GM23338 (cell line): Measurements from ENCODE around the gene UBE2I. TPM values are rescaled to one million over a fixed set of nuclear protein-coding genes. Genes with fewer than 3 reads are reported as not detected.

Experiments used
- ATAC-seq: fragments of 200-7000 bp; cut with Tn5 transposase; 3 replicates; pipeline ENCODE4 v1.9.1; 2020
- DNase-seq: peaks from one replicate; pipeline ENCODE4 v3.0.0-alpha.2; 2015; ENCODE audit warnings: low spot score
- H2AFZ ChIP-seq: fragments of 200-600 bp; sonication (generic); 2 replicates; pipeline ENCODE4 v1.8.0; 2016; ENCODE audit warnings: antibody characterized with exemption, mild to moderate bottlenecking, moderate library complexity
- H3F3A ChIP-seq: fragments of 200-600 bp; sonication (generic); replicated peaks from 2 replicates; pipeline ENCODE4 v1.8.0; 2017; ENCODE audit warnings: antibody characterized with exemption, mixed run types, low read depth
- H3K27ac ChIP-seq: fragments of 200-600 bp; sonication (generic); 2 replicates; pipeline ENCODE4 v1.6.1; 2016; ENCODE audit warnings: low read depth
- H3K27me3 ChIP-seq: fragments of 200-600 bp; sonication (generic); 2 replicates; pipeline ENCODE4 v1.8.0; 2016; ENCODE audit warnings: mild to moderate bottlenecking, mixed run types, moderate library complexity; ENCODE audit not compliant: insufficient read depth
- H3K36me3 ChIP-seq: fragments of 200-600 bp; sonication (generic); 2 replicates; pipeline ENCODE4 v1.8.0; 2016; ENCODE audit warnings: mild to moderate bottlenecking; ENCODE audit not compliant: insufficient read depth
- H3K4me1 ChIP-seq: fragments of 200-600 bp; sonication (generic); 2 replicates; pipeline ENCODE4 v1.8.0; 2016; ENCODE audit warnings: mild to moderate bottlenecking, moderate library complexity; ENCODE audit not compliant: insufficient read depth
- H3K4me2 ChIP-seq: fragments of 200-600 bp; sonication (generic); 2 replicates; pipeline ENCODE4 v1.7.1; 2017; ENCODE audit warnings: mixed run types
- H3K4me3 ChIP-seq: fragments of 200-600 bp; sonication (generic); 2 replicates; pipeline ENCODE4 v1.6.1; 2016; ENCODE audit warnings: mixed run types
- H3K79me2 ChIP-seq: fragments of 200-600 bp; sonication (generic); replicated peaks from 2 replicates; pipeline ENCODE4 v1.8.0; 2017; ENCODE audit warnings: mild to moderate bottlenecking; ENCODE audit not compliant: insufficient read depth
- H3K9me2 ChIP-seq: fragments of 200-600 bp; sonication (generic); 2 replicates; pipeline ENCODE4 v1.8.0; 2017; ENCODE audit not compliant: insufficient read depth
- H4K20me1 ChIP-seq: fragments of 200-600 bp; sonication (generic); replicated peaks from 2 replicates; pipeline ENCODE4 v1.8.0; 2017; ENCODE audit warnings: mild to moderate bottlenecking; ENCODE audit not compliant: insufficient read depth
- H3K27ac Mint-ChIP-seq: 2 replicates; pipeline ENCODE4 v1.8.0; 2020; ENCODE audit warnings: inconsistent platforms, mild to moderate bottlenecking, moderate library complexity, mixed read lengths
- H3K27me3 Mint-ChIP-seq: 3 replicates; pipeline ENCODE4 v1.8.0; 2022; ENCODE audit warnings: low read depth, mild to moderate bottlenecking, moderate library complexity, mixed read lengths, inconsistent platforms; ENCODE audit not compliant: insufficient read depth, poor library complexity
- H3K36me3 Mint-ChIP-seq: 3 replicates; pipeline ENCODE4 v1.8.0; 2021; ENCODE audit warnings: low read depth, mild to moderate bottlenecking, inconsistent platforms, moderate library complexity, mixed read lengths
- H3K4me1 Mint-ChIP-seq: 3 replicates; pipeline ENCODE4 v1.8.0; 2020; ENCODE audit warnings: mild to moderate bottlenecking, inconsistent platforms, mixed read lengths
- H3K4me3 Mint-ChIP-seq: 3 replicates; pipeline ENCODE4 v1.8.0; 2021; ENCODE audit warnings: moderate library complexity, mild to moderate bottlenecking, inconsistent platforms, mixed read lengths
- H3K9me3 Mint-ChIP-seq: 3 replicates; pipeline ENCODE4 v1.8.0; 2020; ENCODE audit warnings: moderate library complexity, mild to moderate bottlenecking, inconsistent platforms, mixed read lengths
- CREB1 ChIP-seq: fragments of 250-450 bp; sonication (Bioruptor Pico); IDR thresholded peaks from 2 replicates; pipeline ENCODE4 v1.5.0; 2020; ENCODE audit warnings: low read depth, mild to moderate bottlenecking, moderate library complexity
- EZH2 ChIP-seq: fragments of 200-600 bp; sonication (generic); IDR thresholded peaks from one replicate; pipeline ENCODE4 v1.8.0; 2017; ENCODE audit warnings: antibody characterized with exemption, mild to moderate bottlenecking, low read depth; ENCODE audit not compliant: unreplicated experiment
- EZH2phosphoT487 ChIP-seq: fragments of 200-600 bp; sonication (generic); IDR thresholded peaks from one replicate; pipeline ENCODE4 v1.8.1; 2018; ENCODE audit warnings: antibody characterized with exemption; ENCODE audit not compliant: unreplicated experiment
- JUNB ChIP-seq: IDR thresholded peaks from one replicate; pipeline ENCODE4 v1.6.1; 2016; ENCODE audit warnings: antibody characterized with exemption; ENCODE audit not compliant: unreplicated experiment
- NANOG ChIP-seq: IDR thresholded peaks from 2 replicates; pipeline ENCODE4 v1.6.1; 2016; ENCODE audit warnings: antibody characterized with exemption, borderline replicate concordance
- POLR2AphosphoS5 ChIP-seq: IDR thresholded peaks from 2 replicates; pipeline ENCODE4 v1.6.1; 2016; ENCODE audit warnings: antibody characterized with exemption, low read depth
- STAT1 ChIP-seq: IDR thresholded peaks from one replicate; pipeline ENCODE4 v1.6.1; 2016; ENCODE audit warnings: antibody characterized with exemption; ENCODE audit not compliant: unreplicated experiment
- ZNF114 ChIP-seq: fragments of 250-450 bp; sonication (Bioruptor Pico); IDR thresholded peaks from 2 replicates; pipeline ENCODE4 v1.5.0; 2020; ENCODE audit warnings: mild to moderate bottlenecking, moderate library complexity
- ZNF331 ChIP-seq: fragments of 250-450 bp; sonication (Bioruptor Pico); IDR thresholded peaks from 2 replicates; pipeline ENCODE4 v1.5.0; 2020; ENCODE audit warnings: low read depth, mild to moderate bottlenecking, moderate library complexity
- polyA plus RNA-seq: library from polyadenylated mRNA; unstranded; fragments of >200 nt; fragmentation: Nextera tagmentation; extraction: Ambion mirVana; gene quantifications from 2 replicates; pipeline ENCODE4 v1.2.1, GENCODE V29; 2016
- total RNA-seq: library from RNA; depleted of rRNA; stranded (reverse); fragments of >200 nt; shearing (Covaris generic); gene quantifications from 2 replicates; pipeline ENCODE4 v1.2.3, GENCODE V29; 2014
- TF ChIP-seq, protein P1 (sequence below), 2 experiments: fragments of 200-600 bp in 1 of 2; sonication (generic) in 1 of 2; conservative IDR thresholded peaks; 2 replicates each; pipeline versions ENCODE4 v1.5.1 to v1.6.1; 2016 to 2017; ENCODE audit warnings: antibody characterized with exemption in 2 of 2, low read depth in 2 of 2, mild to moderate bottlenecking in 2 of 2, moderate library complexity in 1 of 2
- TF ChIP-seq, protein P2 (sequence below): fragments of 250-450 bp; sonication (Bioruptor Pico); IDR thresholded peaks from 2 replicates; pipeline ENCODE4 v1.5.0; 2020; ENCODE audit warnings: mild to moderate bottlenecking, moderate library complexity
- TF ChIP-seq, protein P3 (sequence below): IDR thresholded peaks from one replicate; pipeline ENCODE4 v1.6.1; 2018; ENCODE audit warnings: antibody characterized with exemption; ENCODE audit not compliant: unreplicated experiment
- TF ChIP-seq, protein P4 (sequence below): IDR thresholded peaks from 2 replicates; pipeline ENCODE4 v1.6.1; 2016; ENCODE audit warnings: antibody characterized with exemption

The UBE2I gene
- total and polyA plus RNA-seq, 2 experiments from 2014 or later: 116 to 220 TPM

DNA sequence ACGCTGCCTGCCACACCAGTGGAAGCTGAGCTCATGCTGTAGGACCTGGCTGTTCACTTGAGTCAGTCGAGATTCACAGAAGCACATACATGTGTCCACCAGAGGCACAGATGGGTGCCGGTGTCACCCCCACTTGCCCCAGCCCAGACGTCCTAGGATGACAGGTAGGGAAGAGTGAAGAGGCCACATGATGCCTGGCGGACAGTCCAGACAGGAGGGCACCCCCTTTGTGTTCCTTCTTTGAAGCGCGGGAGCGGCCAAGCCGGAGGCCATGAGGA lies 8.8 kb downstream of the UBE2I start:
- Histone ChIP-seq H3K4me2 (no peak overlapping the region), H3K79me2 (peaks cover 63% of the 10 kb centered on the region), H4K20me1 (peaks cover 23% of the 10 kb centered on the region), H3K27ac (no peak overlapping the region), H3K4me1 (no peaks in the 10 kb centered on the region), H3K4me3 (no peak overlapping the region), H3K27me3 (no peaks in the 10 kb centered on the region), H3K36me3 (peaks cover 40% of the 10 kb centered on the region), H3F3A (0 out of 2 replicates have a peak, but pooled peaks cover 8% of the 10 kb centered on the region), H2AFZ (no peak overlapping the region), H3K9me2 (no peaks in the 10 kb centered on the region)
- H3K4me3 Mint-ChIP-seq: no peak overlapping the region
- no peaks in the 10 kb centered on the region for H3K9me3 Mint-ChIP-seq
- no peak for TF ChIP-seq EZH2
- no peak for TF ChIP-seq NANOG
- TF ChIP-seq, protein P1, sequence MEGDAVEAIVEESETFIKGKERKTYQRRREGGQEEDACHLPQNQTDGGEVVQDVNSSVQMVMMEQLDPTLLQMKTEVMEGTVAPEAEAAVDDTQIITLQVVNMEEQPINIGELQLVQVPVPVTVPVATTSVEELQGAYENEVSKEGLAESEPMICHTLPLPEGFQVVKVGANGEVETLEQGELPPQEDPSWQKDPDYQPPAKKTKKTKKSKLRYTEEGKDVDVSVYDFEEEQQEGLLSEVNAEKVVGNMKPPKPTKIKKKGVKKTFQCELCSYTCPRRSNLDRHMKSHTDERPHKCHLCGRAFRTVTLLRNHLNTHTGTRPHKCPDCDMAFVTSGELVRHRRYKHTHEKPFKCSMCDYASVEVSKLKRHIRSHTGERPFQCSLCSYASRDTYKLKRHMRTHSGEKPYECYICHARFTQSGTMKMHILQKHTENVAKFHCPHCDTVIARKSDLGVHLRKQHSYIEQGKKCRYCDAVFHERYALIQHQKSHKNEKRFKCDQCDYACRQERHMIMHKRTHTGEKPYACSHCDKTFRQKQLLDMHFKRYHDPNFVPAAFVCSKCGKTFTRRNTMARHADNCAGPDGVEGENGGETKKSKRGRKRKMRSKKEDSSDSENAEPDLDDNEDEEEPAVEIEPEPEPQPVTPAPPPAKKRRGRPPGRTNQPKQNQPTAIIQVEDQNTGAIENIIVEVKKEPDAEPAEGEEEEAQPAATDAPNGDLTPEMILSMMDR (conservative IDR thresholded peaks at IDR 0.05; ENCODE audit: low read depth in 2 of 2): no peak
- TF ChIP-seq, protein P2, sequence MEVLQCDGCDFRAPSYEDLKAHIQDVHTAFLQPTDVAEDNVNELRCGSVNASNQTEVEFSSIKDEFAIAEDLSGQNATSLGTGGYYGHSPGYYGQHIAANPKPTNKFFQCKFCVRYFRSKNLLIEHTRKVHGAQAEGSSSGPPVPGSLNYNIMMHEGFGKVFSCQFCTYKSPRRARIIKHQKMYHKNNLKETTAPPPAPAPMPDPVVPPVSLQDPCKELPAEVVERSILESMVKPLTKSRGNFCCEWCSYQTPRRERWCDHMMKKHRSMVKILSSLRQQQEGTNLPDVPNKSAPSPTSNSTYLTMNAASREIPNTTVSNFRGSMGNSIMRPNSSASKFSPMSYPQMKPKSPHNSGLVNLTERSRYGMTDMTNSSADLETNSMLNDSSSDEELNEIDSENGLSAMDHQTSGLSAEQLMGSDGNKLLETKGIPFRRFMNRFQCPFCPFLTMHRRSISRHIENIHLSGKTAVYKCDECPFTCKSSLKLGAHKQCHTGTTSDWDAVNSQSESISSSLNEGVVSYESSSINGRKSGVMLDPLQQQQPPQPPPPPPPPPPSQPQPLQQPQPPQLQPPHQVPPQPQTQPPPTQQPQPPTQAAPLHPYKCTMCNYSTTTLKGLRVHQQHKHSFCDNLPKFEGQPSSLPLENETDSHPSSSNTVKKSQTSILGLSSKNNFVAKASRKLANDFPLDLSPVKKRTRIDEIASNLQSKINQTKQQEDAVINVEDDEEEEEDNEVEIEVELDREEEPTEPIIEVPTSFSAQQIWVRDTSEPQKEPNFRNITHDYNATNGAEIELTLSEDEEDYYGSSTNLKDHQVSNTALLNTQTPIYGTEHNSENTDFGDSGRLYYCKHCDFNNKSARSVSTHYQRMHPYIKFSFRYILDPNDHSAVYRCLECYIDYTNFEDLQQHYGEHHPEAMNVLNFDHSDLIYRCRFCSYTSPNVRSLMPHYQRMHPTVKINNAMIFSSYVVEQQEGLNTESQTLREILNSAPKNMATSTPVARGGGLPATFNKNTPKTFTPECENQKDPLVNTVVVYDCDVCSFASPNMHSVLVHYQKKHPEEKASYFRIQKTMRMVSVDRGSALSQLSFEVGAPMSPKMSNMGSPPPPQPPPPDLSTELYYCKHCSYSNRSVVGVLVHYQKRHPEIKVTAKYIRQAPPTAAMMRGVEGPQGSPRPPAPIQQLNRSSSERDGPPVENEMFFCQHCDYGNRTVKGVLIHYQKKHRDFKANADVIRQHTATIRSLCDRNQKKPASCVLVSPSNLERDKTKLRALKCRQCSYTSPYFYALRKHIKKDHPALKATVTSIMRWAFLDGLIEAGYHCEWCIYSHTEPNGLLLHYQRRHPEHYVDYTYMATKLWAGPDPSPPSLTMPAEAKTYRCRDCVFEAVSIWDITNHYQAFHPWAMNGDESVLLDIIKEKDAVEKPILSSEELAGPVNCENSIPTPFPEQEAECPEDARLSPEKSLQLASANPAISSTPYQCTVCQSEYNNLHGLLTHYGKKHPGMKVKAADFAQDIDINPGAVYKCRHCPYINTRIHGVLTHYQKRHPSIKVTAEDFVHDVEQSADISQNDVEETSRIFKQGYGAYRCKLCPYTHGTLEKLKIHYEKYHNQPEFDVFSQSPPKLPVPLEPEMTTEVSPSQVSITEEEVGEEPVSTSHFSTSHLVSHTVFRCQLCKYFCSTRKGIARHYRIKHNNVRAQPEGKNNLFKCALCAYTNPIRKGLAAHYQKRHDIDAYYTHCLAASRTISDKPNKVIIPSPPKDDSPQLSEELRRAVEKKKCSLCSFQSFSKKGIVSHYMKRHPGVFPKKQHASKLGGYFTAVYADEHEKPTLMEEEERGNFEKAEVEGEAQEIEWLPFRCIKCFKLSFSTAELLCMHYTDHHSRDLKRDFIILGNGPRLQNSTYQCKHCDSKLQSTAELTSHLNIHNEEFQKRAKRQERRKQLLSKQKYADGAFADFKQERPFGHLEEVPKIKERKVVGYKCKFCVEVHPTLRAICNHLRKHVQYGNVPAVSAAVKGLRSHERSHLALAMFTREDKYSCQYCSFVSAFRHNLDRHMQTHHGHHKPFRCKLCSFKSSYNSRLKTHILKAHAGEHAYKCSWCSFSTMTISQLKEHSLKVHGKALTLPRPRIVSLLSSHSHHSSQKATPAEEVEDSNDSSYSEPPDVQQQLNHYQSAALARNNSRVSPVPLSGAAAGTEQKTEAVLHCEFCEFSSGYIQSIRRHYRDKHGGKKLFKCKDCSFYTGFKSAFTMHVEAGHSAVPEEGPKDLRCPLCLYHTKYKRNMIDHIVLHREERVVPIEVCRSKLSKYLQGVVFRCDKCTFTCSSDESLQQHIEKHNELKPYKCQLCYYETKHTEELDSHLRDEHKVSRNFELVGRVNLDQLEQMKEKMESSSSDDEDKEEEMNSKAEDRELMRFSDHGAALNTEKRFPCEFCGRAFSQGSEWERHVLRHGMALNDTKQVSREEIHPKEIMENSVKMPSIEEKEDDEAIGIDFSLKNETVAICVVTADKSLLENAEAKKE (CRISPR knock-in tag): no peak
- TF ChIP-seq POLR2AphosphoS5: no peak
- no peak for TF ChIP-seq CREB1 (CRISPR knock-in tag)
- TF ChIP-seq STAT1: no peak
- TF ChIP-seq ZNF331 (CRISPR knock-in tag): no peak
- TF ChIP-seq, protein P3, sequence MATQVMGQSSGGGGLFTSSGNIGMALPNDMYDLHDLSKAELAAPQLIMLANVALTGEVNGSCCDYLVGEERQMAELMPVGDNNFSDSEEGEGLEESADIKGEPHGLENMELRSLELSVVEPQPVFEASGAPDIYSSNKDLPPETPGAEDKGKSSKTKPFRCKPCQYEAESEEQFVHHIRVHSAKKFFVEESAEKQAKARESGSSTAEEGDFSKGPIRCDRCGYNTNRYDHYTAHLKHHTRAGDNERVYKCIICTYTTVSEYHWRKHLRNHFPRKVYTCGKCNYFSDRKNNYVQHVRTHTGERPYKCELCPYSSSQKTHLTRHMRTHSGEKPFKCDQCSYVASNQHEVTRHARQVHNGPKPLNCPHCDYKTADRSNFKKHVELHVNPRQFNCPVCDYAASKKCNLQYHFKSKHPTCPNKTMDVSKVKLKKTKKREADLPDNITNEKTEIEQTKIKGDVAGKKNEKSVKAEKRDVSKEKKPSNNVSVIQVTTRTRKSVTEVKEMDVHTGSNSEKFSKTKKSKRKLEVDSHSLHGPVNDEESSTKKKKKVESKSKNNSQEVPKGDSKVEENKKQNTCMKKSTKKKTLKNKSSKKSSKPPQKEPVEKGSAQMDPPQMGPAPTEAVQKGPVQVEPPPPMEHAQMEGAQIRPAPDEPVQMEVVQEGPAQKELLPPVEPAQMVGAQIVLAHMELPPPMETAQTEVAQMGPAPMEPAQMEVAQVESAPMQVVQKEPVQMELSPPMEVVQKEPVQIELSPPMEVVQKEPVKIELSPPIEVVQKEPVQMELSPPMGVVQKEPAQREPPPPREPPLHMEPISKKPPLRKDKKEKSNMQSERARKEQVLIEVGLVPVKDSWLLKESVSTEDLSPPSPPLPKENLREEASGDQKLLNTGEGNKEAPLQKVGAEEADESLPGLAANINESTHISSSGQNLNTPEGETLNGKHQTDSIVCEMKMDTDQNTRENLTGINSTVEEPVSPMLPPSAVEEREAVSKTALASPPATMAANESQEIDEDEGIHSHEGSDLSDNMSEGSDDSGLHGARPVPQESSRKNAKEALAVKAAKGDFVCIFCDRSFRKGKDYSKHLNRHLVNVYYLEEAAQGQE: no peak
- TF ChIP-seq JUNB: no peak
- TF ChIP-seq ZNF114 (CRISPR knock-in tag): no peak
- TF ChIP-seq EZH2phosphoT487: no peak
- TF ChIP-seq, protein P4, sequence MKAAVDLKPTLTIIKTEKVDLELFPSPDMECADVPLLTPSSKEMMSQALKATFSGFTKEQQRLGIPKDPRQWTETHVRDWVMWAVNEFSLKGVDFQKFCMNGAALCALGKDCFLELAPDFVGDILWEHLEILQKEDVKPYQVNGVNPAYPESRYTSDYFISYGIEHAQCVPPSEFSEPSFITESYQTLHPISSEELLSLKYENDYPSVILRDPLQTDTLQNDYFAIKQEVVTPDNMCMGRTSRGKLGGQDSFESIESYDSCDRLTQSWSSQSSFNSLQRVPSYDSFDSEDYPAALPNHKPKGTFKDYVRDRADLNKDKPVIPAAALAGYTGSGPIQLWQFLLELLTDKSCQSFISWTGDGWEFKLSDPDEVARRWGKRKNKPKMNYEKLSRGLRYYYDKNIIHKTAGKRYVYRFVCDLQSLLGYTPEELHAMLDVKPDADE: no peak
- DNase-seq: no peak
- peaks cover 13% of the 10 kb centered on the region for H3K27me3 Mint-ChIP-seq
- no peak overlapping the region for H3K27ac Mint-ChIP-seq
- no peaks in the 10 kb centered on the region for H3K4me1 Mint-ChIP-seq
- no peak for ATAC-seq
- H3K36me3 Mint-ChIP-seq: peaks cover 87% of the 10 kb centered on the region
